ENCODE data around the gene PRR27. TPM values are rescaled to one million over a fixed set of nuclear protein-coding genes. Genes with fewer than 3 reads are reported as not detected.

The PRR27 gene
- total and polyA plus RNA-seq, 7 donors: not detected

DNA sequence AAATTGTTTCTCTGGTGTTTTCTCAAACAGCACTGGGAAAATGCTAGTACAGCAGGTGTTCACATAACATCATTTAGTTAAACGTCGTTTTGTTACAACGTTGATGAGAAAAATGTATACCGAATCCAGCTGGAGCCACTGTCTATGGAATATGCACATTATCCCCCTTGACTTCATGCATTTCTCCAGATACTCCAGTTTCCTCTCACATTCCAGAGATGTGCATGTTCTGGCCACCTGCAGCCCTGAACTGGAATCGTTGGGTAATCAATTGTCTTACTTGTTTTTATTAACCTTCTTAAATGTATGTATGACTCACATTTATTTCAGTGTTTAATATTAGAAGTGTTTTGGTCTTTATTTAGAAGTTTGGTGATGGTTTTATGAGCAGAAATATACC lies 23.1 kb downstream of the PRR27 start:
- no peaks in the 10 kb centered on the region for H3K4me1 ChIP-seq
- H3K4me3 ChIP-seq: no peak overlapping the region
- TF ChIP-seq, protein P1, sequence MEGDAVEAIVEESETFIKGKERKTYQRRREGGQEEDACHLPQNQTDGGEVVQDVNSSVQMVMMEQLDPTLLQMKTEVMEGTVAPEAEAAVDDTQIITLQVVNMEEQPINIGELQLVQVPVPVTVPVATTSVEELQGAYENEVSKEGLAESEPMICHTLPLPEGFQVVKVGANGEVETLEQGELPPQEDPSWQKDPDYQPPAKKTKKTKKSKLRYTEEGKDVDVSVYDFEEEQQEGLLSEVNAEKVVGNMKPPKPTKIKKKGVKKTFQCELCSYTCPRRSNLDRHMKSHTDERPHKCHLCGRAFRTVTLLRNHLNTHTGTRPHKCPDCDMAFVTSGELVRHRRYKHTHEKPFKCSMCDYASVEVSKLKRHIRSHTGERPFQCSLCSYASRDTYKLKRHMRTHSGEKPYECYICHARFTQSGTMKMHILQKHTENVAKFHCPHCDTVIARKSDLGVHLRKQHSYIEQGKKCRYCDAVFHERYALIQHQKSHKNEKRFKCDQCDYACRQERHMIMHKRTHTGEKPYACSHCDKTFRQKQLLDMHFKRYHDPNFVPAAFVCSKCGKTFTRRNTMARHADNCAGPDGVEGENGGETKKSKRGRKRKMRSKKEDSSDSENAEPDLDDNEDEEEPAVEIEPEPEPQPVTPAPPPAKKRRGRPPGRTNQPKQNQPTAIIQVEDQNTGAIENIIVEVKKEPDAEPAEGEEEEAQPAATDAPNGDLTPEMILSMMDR (IDR thresholded peaks at IDR 0.05): no peak
- intact Hi-C loops (cut with DNase I): no loop called here
- WGBS, 3 donors: 19 to 40% (median 21%) methylated on average over 5 of the region's 5 CpGs
- ATAC-seq: no peak
- no peaks in the 10 kb centered on the region for H3K27me3 ChIP-seq (ENCODE audit: insufficient read depth in 3 of 3, low read length in 2 of 3)
- H3K36me3 ChIP-seq (ENCODE audit: insufficient read depth in 1 of 2, low read depth in 1 of 2): no peaks in the 10 kb centered on the region
- no peaks in the 10 kb centered on the region for H3K9me3 ChIP-seq
- DNase-seq: no peak
- H3K27ac ChIP-seq: no peak overlapping the region

DNA sequence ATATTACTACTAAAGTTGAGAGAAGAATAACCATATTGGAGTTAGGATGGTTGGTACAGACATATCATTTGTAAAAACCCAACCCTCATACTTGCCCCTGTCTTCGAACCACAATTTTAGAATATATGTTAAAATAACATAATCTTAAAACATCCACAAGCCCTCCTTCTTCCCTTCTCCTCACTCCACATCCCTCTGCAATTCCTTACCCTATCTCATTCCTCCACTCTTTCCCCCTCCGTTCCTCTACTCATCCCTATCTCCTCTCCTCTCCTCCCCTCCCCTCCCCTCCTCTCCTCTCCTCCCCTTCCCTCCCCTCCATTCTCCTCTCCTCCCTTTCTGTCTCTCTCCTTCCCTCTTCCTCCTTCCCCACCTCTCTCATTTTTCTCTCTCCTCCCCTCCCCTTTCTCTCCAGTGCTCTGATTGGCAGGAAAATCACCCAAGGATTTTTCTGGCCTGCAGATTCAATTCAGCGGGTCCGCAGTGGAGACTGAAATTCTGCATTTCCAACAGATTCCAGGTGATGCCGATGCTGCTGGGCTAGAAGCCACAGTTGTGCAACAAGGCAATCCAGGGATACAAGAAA lies 24.1 kb downstream of the PRR27 start:
- TF ChIP-seq, protein P1 (IDR thresholded peaks at IDR 0.05): no peak
- no peaks in the 10 kb centered on the region for H3K4me1 ChIP-seq
- no peak overlapping the region for H3K4me3 ChIP-seq
- 56 to 74% (median 69%) methylated on average over 5 of the region's 5 CpGs for WGBS, 3 donors
- no peaks in the 10 kb centered on the region for H3K9me3 ChIP-seq
- no peak for ATAC-seq
- no peak overlapping the region for H3K27ac ChIP-seq
- intact Hi-C loops (cut with DNase I): no loop called here
- no peaks in the 10 kb centered on the region for H3K27me3 ChIP-seq (ENCODE audit: insufficient read depth in 3 of 3, low read length in 2 of 3)
- H3K36me3 ChIP-seq (ENCODE audit: insufficient read depth in 1 of 2, low read depth in 1 of 2): no peaks in the 10 kb centered on the region
- no peak for DNase-seq

DNA sequence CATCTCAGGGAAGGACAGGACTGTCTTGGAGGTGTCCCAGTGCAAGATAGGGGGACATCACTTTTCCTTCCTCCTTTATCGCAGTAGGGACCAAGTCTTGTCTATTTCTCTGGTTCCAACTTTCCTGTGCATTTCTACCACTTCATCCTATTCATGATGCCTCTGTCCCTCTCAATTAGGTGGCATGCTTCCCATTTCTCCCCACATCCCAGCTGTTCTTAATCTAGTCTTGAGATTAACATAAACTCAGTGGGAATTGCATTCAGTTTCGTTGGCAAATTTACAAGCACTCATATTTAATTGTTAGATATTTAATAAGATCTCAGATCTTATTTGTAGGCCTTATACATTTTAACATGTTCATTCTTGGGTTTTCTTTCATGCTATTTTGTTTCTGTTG lies 25.8 kb downstream of the PRR27 start:
- Histone ChIP-seq H3K4me1 (no peaks in the 10 kb centered on the region), H3K27ac (no peak overlapping the region), H3K4me3 (no peak overlapping the region), H3K9me3 (no peaks in the 10 kb centered on the region), H3K36me3 (ENCODE audit: insufficient read depth in 1 of 2, low read depth in 1 of 2) (no peaks in the 10 kb centered on the region), H3K27me3 (ENCODE audit: insufficient read depth in 3 of 3, low read length in 2 of 3) (no peaks in the 10 kb centered on the region)
- ATAC-seq: no peak
- WGBS, 3 donors: 52 to 62% (median 56%) methylated on average over 2 of the region's 2 CpGs
- TF ChIP-seq, protein P1 (IDR thresholded peaks at IDR 0.05): no peak
- no peak for DNase-seq
- intact Hi-C loops (cut with DNase I): no loop called here

DNA sequence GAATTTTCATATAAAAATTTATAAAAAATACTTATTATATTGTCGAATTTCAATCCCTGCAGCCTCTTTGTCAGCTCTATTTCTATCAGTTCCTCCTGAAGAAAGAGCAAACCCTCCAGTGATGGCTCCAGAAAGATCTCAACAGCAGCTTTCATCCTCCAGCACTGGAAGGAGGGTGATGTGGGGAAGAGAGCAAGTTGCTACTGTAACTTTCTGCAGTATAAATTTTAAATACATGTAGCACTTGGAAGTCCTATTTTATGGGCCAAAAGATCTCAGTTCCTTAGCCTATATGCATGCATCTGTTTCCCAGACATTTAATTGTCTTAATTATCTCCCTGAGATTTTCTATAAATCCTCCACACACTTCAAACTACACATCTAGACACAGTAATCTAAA lies 27.8 kb downstream of the PRR27 start:
- Histone ChIP-seq H3K36me3 (ENCODE audit: insufficient read depth in 1 of 2, low read depth in 1 of 2) (no peaks in the 10 kb centered on the region), H3K4me1 (no peaks in the 10 kb centered on the region), H3K4me3 (no peak overlapping the region), H3K9me3 (no peaks in the 10 kb centered on the region), H3K27me3 (ENCODE audit: insufficient read depth in 3 of 3, low read length in 2 of 3) (no peaks in the 10 kb centered on the region), H3K27ac (no peak overlapping the region)
- ATAC-seq: no peak
- 43 to 59% (median 47%) methylated on average over 1 of the region's 1 CpG for WGBS, 3 donors
- DNase-seq: no peak
- TF ChIP-seq, protein P1 (IDR thresholded peaks at IDR 0.05): no peak
- intact Hi-C loops (cut with DNase I): no loop called here

DNA sequence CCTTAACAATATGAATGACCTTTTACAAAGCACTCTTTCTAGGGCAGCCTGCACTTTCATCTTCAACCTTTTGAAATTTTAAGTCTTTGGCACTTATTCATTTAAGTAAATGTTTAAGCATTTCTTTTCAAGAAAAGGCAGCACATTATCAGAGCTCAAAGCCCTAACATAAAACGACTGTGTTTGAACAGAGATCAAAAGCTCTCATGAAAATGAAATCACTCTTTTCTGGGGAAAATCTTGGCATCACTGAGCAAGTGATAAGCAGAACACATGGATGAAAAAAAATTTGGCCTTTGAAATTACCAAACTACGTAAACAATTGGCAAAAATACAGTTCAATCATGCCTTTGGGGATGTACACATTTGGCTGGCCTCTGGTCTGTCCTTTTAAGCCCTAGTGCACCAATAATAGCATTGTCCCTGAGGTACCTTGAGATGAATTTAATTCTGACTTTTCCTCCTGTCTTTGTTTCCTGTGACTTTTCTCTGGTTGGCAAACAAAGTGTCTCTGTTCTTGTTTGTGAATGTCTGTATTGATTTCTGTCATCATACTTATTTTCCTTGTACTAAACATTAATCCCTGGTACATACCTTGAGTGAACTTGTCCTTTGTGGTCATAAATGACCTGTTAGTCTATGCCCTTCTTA lies 28.6 kb downstream of the PRR27 start:
- WGBS, 3 donors: 29 to 36% (median 31%) methylated on average over 2 of the region's 2 CpGs
- no peak for DNase-seq
- intact Hi-C loops (cut with DNase I): no loop called here
- Histone ChIP-seq H3K27me3 (ENCODE audit: insufficient read depth in 3 of 3, low read length in 2 of 3) (no peaks in the 10 kb centered on the region), H3K4me1 (no peaks in the 10 kb centered on the region), H3K27ac (no peak overlapping the region), H3K9me3 (no peaks in the 10 kb centered on the region), H3K4me3 (no peak overlapping the region), H3K36me3 (ENCODE audit: insufficient read depth in 1 of 2, low read depth in 1 of 2) (no peaks in the 10 kb centered on the region)
- ATAC-seq: no peak
- TF ChIP-seq, protein P1 (IDR thresholded peaks at IDR 0.05): no peak

Data from psoas muscle (tissue), 8 donors.